ENCODE measurements around the gene LRPAP1. TPM values are rescaled to one million over a fixed set of nuclear protein-coding genes. Genes with fewer than 3 reads are reported as not detected.
"Not testable (repeated sequence)": the region's sequence is repeated elsewhere in the genome, so short reads cannot be mapped to it uniquely, and the experiment has no call there.

The LRPAP1 gene
- total and polyA plus RNA-seq, 10 donors: 28.1 to 131 (median 112) TPM

GRCh38 chr4:3461515-3462291 is 70.5 kb downstream of the LRPAP1 start:
- intact Hi-C loops (cut with DNase I; ENCODE audit: low total_unique reads): no loop called here
- DNase-seq: peak; percentile 73
- peaks cover 0 to 61% (median 29%) of the 10 kb centered on the region in 7 donors for H3K27me3 ChIP-seq (replicated peaks in 1 of 7)
- TF ChIP-seq CTCF (IDR thresholded peaks at IDR 0.05 in 8 of 11, conservative IDR thresholded peaks at IDR 0.05 in 3 of 11) (no peak), POLR2A (IDR thresholded peaks at IDR 0.05) (no peak), POLR2AphosphoS5 (IDR thresholded peaks at IDR 0.05) (no peak)
- 75 to 91% (median 84%) methylated on average over 10 to 25 of the region's 25 CpGs for WGBS, 5 donors
- no peak overlapping the region for H3K27ac ChIP-seq
- peaks cover 0 to 16% (median 10%) of the 10 kb centered on the region in 6 donors for H3K4me1 ChIP-seq
- peaks cover 0 to 4% (median under 1%) of the 10 kb centered on the region in 8 donors for H3K9me3 ChIP-seq
- no peaks in the 10 kb centered on the region for H3K36me3 ChIP-seq
- no peak overlapping the region for H3K4me3 ChIP-seq

- DNase-seq: no peak
- TF ChIP-seq POLR2AphosphoS5 (IDR thresholded peaks at IDR 0.05) (no peak), CTCF (IDR thresholded peaks at IDR 0.05 in 8 of 11, conservative IDR thresholded peaks at IDR 0.05 in 3 of 11) (no peak), POLR2A (IDR thresholded peaks at IDR 0.05) (no peak)
- intact Hi-C loops (cut with DNase I; ENCODE audit: low total_unique reads): no loop called here
- H3K36me3 ChIP-seq: no peaks in the 10 kb centered on the region
- H3K27me3 ChIP-seq (replicated peaks in 1 of 7): peaks cover 0 to 54% (median 25%) of the 10 kb centered on the region in 7 donors
- H3K9me3 ChIP-seq: peaks cover 0 to 10% (median 8%) of the 10 kb centered on the region in 8 donors
- no peak overlapping the region for H3K4me3 ChIP-seq
- WGBS, 5 donors: 81 to 94% (median 89%) methylated on average over 3 to 5 of the region's 5 CpGs
- H3K4me1 ChIP-seq: peaks cover 0 to 16% (median 10%) of the 10 kb centered on the region in 6 donors
- H3K27ac ChIP-seq: no peak overlapping the region
Measured at GRCh38 chr4:3460926-3461325, 71.3 kb downstream of the LRPAP1 start.

- DNase-seq; intact Hi-C loops (cut with DNase I; ENCODE audit: low total_unique reads); H3K36me3 ChIP-seq; H3K27ac ChIP-seq; H3K4me3 ChIP-seq: not testable (repeated sequence)
- peaks cover 0 to 36% (median 19%) of the 10 kb centered on the region in 7 donors for H3K27me3 ChIP-seq (replicated peaks in 1 of 7)
- peaks cover 3 to 28% (median 24%) of the 10 kb centered on the region in 8 donors for H3K9me3 ChIP-seq
- peaks cover 0 to 16% (median 10%) of the 10 kb centered on the region in 6 donors for H3K4me1 ChIP-seq
- 82 to 92% (median 89%) methylated on average over 4 to 5 of the region's 5 CpGs for WGBS, 5 donors
Measured at GRCh38 chr4:3459156-3459555, 73.1 kb downstream of the LRPAP1 start.

- intact Hi-C loops (cut with DNase I; ENCODE audit: low total_unique reads): no loop called here
- TF ChIP-seq POLR2AphosphoS5 (IDR thresholded peaks at IDR 0.05) (no peak), POLR2A (IDR thresholded peaks at IDR 0.05) (no peak), CTCF (IDR thresholded peaks at IDR 0.05 in 8 of 11, conservative IDR thresholded peaks at IDR 0.05 in 3 of 11) (no peak)
- DNase-seq: no peak
- Histone ChIP-seq H3K4me1 (peaks cover 0 to 9% (median 7%) of the 10 kb centered on the region in 6 donors), H3K27ac (no peak overlapping the region), H3K36me3 (no peaks in the 10 kb centered on the region), H3K27me3 (replicated peaks in 1 of 7) (peaks cover 0 to 28% (median 12%) of the 10 kb centered on the region in 7 donors), H3K4me3 (no peak overlapping the region), H3K9me3 (peaks cover 3 to 31% (median 24%) of the 10 kb centered on the region in 8 donors)
- WGBS, 5 donors: 79 to 92% (median 84%) methylated on average over 4 to 6 of the region's 6 CpGs
Measured at GRCh38 chr4:3458371-3458770, 73.9 kb downstream of the LRPAP1 start.

- H3K27ac ChIP-seq; H3K27me3 ChIP-seq (replicated peaks in 1 of 7); H3K4me3 ChIP-seq; H3K36me3 ChIP-seq; intact Hi-C loops (cut with DNase I; ENCODE audit: low total_unique reads); DNase-seq; H3K4me1 ChIP-seq: not testable (repeated sequence)
- 78 to 96% (median 92%) methylated on average over 3 of the region's 3 CpGs for WGBS, 5 donors
- peaks cover 3 to 31% (median 24%) of the 10 kb centered on the region in 8 donors for H3K9me3 ChIP-seq
Measured at GRCh38 chr4:3455596-3455995, 76.6 kb downstream of the LRPAP1 start.

Data from spleen (tissue), 11 donors.